Tibial nerve (tissue), 4 donors: ENCODE data around the gene AP1B1. TPM values are rescaled to one million over a fixed set of nuclear protein-coding genes. Genes with fewer than 3 reads are reported as not detected.

Experiments
- DNase-seq, 2 donors: peaks; one replicate each; pipeline ENCODE4 v3.0.0-alpha.2; 2019; ENCODE audit warnings: low spot score in 2 of 2
- H3K27ac ChIP-seq, 4 donors: fragments of 200-600 bp; sonication (generic) in 3 of 4; one replicate each; pipeline ENCODE4 v1.5.1; 2017 to 2019; ENCODE audit warnings: mild to moderate bottlenecking in 1 of 4
- H3K27me3 ChIP-seq, 2 donors: fragments of 200-600 bp; sonication (generic) in 1 of 2; one replicate each; pipeline versions ENCODE4 v1.5.1 to v1.6.0; 2017 to 2019
- H3K36me3 ChIP-seq, 3 donors: fragments of 200-600 bp; sonication (generic); one replicate each; pipeline ENCODE4 v1.5.1; 2018 to 2019
- H3K4me1 ChIP-seq, 4 donors: fragments of 200-600 bp; sonication (generic) in 3 of 4; one replicate each; pipeline ENCODE4 v1.5.1; 2017 to 2019
- H3K4me3 ChIP-seq, 4 donors: fragments of 200-600 bp; sonication (generic) in 3 of 4; one replicate each; pipeline ENCODE4 v1.5.1; 2017 to 2019; ENCODE audit warnings: mild to moderate bottlenecking in 1 of 4, moderate library complexity in 1 of 4
- H3K9me3 ChIP-seq, 4 donors: fragments of 200-600 bp; sonication (generic) in 3 of 4; one replicate each; pipeline ENCODE4 v1.5.1; 2017 to 2019
- EP300 ChIP-seq, 2 donors: sonication (generic); formaldehyde crosslinking; IDR thresholded peaks; one replicate each; pipeline ENCODE4 v1.6.1; 2017; ENCODE audit warnings: antibody characterized with exemption in 2 of 2, mild to moderate bottlenecking in 1 of 2
- POLR2A ChIP-seq, 2 donors: fragments of 450-650 bp; IDR thresholded peaks; one replicate each; pipeline ENCODE4 v1.6.1; 2017; ENCODE audit warnings: antibody characterized with exemption in 2 of 2, mild to moderate bottlenecking in 2 of 2, moderate library complexity in 2 of 2
- WGBS, 2 donors: methylation state at CpG; one replicate each; pipeline ENCODE4 v1.1.5; 2018; 5-methylcytosine and 5-hydroxymethylcytosine counted together
- total RNA-seq, 4 donors: library from RNA; depleted of rRNA; stranded (reverse); fragments of >200 nt; gene quantifications; one replicate each; pipeline ENCODE4 v1.1.0, GENCODE V29; 2016
- TF ChIP-seq, protein P1 (sequence below), 5 experiments: fragments of 200-600 bp in 3 of 5; fragments of 450-650 bp in 2 of 5; sonication (generic) in 3 of 5; IDR thresholded peaks; one replicate each; pipeline ENCODE4 v1.5.1; 2016 to 2019; ENCODE audit warnings: antibody characterized with exemption in 5 of 5, mild to moderate bottlenecking in 3 of 5, moderate library complexity in 2 of 5

AP1B1 gene
- total RNA-seq, 4 donors from 2014 or later = 51.3 to 93.3 (median 60.1) TPM

DNA sequence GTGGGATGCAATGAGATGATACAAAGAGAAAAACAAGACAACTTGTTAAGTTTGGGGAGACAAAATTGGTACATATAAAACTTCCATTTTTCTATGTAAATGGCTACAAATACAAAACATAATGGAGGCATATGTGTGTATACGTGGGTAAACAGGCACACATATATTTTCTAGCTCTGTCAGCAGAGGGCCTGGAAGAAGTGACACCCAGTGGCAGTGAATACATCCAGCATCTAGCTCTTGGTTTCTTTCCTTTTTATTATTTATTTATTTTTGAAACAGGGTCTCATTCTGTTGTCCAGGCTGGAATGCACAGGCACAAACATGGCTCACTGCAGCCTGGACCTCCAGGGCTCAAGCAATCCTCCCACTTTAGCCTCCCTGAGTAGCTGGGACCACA, 67.8 kb downstream of the AP1B1 start:
- no peak overlapping the region for H3K4me3 ChIP-seq
- H3K36me3 ChIP-seq = no peaks in the 10 kb centered on the region
- TF ChIP-seq EP300 (IDR thresholded peaks at IDR 0.05) (no peak), POLR2A (IDR thresholded peaks at IDR 0.05) (no peak)
- TF ChIP-seq, protein P1, sequence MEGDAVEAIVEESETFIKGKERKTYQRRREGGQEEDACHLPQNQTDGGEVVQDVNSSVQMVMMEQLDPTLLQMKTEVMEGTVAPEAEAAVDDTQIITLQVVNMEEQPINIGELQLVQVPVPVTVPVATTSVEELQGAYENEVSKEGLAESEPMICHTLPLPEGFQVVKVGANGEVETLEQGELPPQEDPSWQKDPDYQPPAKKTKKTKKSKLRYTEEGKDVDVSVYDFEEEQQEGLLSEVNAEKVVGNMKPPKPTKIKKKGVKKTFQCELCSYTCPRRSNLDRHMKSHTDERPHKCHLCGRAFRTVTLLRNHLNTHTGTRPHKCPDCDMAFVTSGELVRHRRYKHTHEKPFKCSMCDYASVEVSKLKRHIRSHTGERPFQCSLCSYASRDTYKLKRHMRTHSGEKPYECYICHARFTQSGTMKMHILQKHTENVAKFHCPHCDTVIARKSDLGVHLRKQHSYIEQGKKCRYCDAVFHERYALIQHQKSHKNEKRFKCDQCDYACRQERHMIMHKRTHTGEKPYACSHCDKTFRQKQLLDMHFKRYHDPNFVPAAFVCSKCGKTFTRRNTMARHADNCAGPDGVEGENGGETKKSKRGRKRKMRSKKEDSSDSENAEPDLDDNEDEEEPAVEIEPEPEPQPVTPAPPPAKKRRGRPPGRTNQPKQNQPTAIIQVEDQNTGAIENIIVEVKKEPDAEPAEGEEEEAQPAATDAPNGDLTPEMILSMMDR (IDR thresholded peaks at IDR 0.05) = no peak
- H3K27ac ChIP-seq = no peak overlapping the region
- 29 to 41% methylated on average over 1 of the region's 1 CpG for WGBS, 2 donors
- H3K9me3 ChIP-seq = no peaks in the 10 kb centered on the region
- H3K27me3 ChIP-seq = peaks cover 0 to 8% of the 10 kb centered on the region in 2 donors
- H3K4me1 ChIP-seq = peaks cover 0 to 4% (median 0%) of the 10 kb centered on the region in 4 donors
- no peak for DNase-seq

- DNase-seq = no peak
- Histone ChIP-seq H3K27me3 (peaks cover 0 to 19% of the 10 kb centered on the region in 2 donors), H3K36me3 (no peaks in the 10 kb centered on the region), H3K4me1 (peaks cover 0 to 19% (median 10%) of the 10 kb centered on the region in 4 donors), H3K4me3 (no peak overlapping the region), H3K27ac (no peak overlapping the region), H3K9me3 (no peaks in the 10 kb centered on the region)
- 95 to 100% methylated on average over 2 of the region's 2 CpGs for WGBS, 2 donors
- TF ChIP-seq POLR2A (IDR thresholded peaks at IDR 0.05) = no peak
- TF ChIP-seq, protein P1 (IDR thresholded peaks at IDR 0.05) = no peak
- no peak for TF ChIP-seq EP300 (IDR thresholded peaks at IDR 0.05)
Measured at GRCh38 chr22:29319072-29319471, 69.3 kb downstream of the AP1B1 start.

DNA sequence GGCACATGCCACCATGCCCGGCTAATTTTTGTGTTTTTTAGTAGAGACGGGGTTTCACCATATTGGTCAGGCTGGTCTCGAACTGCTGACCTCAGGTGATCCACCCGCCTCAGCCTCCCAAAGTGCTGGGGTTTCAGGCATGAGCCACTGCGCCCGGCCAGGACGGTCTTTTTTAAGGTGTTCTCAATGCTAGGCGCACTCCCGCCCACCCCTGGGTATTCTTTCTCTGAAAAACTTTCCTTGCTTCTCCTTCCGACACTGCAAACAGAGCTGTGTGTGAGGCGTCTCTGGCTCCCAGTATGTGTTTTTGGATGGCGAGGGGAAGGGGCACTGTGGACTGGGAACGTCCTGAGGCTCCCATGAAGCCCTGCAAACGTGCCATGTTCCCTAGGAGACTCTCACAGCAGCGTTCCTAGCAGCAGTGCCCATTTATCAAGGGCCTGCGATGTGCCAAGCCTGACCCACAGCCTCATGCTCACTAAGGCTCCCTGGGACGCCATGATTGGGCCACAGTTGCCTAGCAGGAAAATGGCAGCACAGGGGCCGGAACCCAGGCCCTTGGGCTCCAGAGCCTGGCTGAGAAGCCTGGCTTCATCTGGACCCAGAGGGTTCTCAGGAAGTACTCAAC, 70.4 kb downstream of the AP1B1 start:
- no peak for DNase-seq
- Histone ChIP-seq H3K27me3 (peaks cover 0 to 28% of the 10 kb centered on the region in 2 donors), H3K9me3 (no peaks in the 10 kb centered on the region), H3K36me3 (no peaks in the 10 kb centered on the region), H3K27ac (no peak overlapping the region), H3K4me1 (peaks cover 0 to 30% (median 20%) of the 10 kb centered on the region in 4 donors), H3K4me3 (no peak overlapping the region)
- 91 to 93% methylated on average over 16 to 17 of the region's 18 CpGs for WGBS, 2 donors
- TF ChIP-seq EP300 (IDR thresholded peaks at IDR 0.05) (no peak), POLR2A (IDR thresholded peaks at IDR 0.05) (no peak)
- TF ChIP-seq, protein P1 (IDR thresholded peaks at IDR 0.05) = no peak

- H3K4me3 ChIP-seq = no peak overlapping the region
- no peak overlapping the region for H3K27ac ChIP-seq
- no peaks in the 10 kb centered on the region for H3K36me3 ChIP-seq
- peaks cover 0 to 28% of the 10 kb centered on the region in 2 donors for H3K27me3 ChIP-seq
- H3K9me3 ChIP-seq = no peaks in the 10 kb centered on the region
- WGBS, 2 donors = 57 to 62% methylated on average over 18 of the region's 18 CpGs
- TF ChIP-seq, protein P1 (IDR thresholded peaks at IDR 0.05) = no peak
- TF ChIP-seq POLR2A (IDR thresholded peaks at IDR 0.05) (no peak), EP300 (IDR thresholded peaks at IDR 0.05) (no peak)
- H3K4me1 ChIP-seq = peaks cover 0 to 47% (median 32%) of the 10 kb centered on the region in 4 donors
- no peak for DNase-seq
Measured at GRCh38 chr22:29316141-29316828, 72.1 kb downstream of the AP1B1 start.
